ENCODE data around the gene ARHGAP42. TPM values are rescaled to one million over a fixed set of nuclear protein-coding genes. Genes with fewer than 3 reads are reported as not detected.

Gene ARHGAP42
- total RNA-seq, 1 donor from 2014 or later: 25.3 TPM

DNA sequence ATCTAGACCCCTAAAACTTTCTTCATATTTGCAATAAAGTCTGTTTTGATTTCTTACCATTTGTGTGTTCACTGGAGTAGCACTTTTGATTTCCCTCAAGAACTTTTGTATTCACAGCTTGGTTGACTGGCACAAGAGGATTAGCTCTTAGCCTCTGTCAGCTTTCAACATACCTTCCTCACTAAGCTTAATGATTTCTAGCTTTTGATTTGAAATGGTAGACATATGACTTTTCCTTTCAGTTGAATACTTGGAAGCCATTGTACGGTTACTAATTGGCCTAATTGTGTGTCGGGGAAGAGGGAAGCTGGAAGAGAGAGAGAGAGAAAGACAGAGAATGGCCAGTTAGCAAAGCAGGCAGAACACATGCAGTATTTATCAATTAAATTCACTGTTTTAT lies 180.5 kb downstream of the ARHGAP42 start:
- Mint-ChIP-seq H3K27me3 (no peaks in the 10 kb centered on the region), H3K36me3 (ENCODE audit: insufficient read depth) (no peaks in the 10 kb centered on the region), H3K4me1 (ENCODE audit: low read depth) (peaks cover 5% of the 10 kb centered on the region), H3K27ac (no peak overlapping the region), H3K4me3 (ENCODE audit: low read depth) (no peak overlapping the region), H3K9me3 (ENCODE audit: low read depth) (no peaks in the 10 kb centered on the region)
- TF ChIP-seq CTCF (IDR thresholded peaks at IDR 0.05; ENCODE audit: unreplicated experiment): no peak
- DNase-seq (ENCODE audit: low spot score, unreplicated experiment): no peak

- DNase-seq (ENCODE audit: low spot score, unreplicated experiment): no peak
- no peak overlapping the region for H3K27ac Mint-ChIP-seq
- H3K27me3 Mint-ChIP-seq: no peaks in the 10 kb centered on the region
- no peaks in the 10 kb centered on the region for H3K36me3 Mint-ChIP-seq (ENCODE audit: insufficient read depth)
- TF ChIP-seq CTCF (IDR thresholded peaks at IDR 0.05; ENCODE audit: unreplicated experiment): no peak
- H3K4me3 Mint-ChIP-seq (ENCODE audit: low read depth): no peak overlapping the region
- peaks cover 2% of the 10 kb centered on the region for H3K4me1 Mint-ChIP-seq (ENCODE audit: low read depth)
- H3K9me3 Mint-ChIP-seq (ENCODE audit: low read depth): no peaks in the 10 kb centered on the region
Measured at GRCh38 chr11:100869328-100869727, 182.2 kb downstream of the ARHGAP42 start.

GRCh38 chr11:100870138-100870537 lies 183.1 kb downstream of the ARHGAP42 start:
- DNase-seq (ENCODE audit: low spot score, unreplicated experiment): no peak
- no peak overlapping the region for H3K27ac Mint-ChIP-seq
- H3K4me1 Mint-ChIP-seq (ENCODE audit: low read depth): peaks cover 2% of the 10 kb centered on the region
- H3K9me3 Mint-ChIP-seq (ENCODE audit: low read depth): no peaks in the 10 kb centered on the region
- TF ChIP-seq CTCF (IDR thresholded peaks at IDR 0.05; ENCODE audit: unreplicated experiment): no peak
- no peak overlapping the region for H3K4me3 Mint-ChIP-seq (ENCODE audit: low read depth)
- no peaks in the 10 kb centered on the region for H3K27me3 Mint-ChIP-seq
- no peaks in the 10 kb centered on the region for H3K36me3 Mint-ChIP-seq (ENCODE audit: insufficient read depth)

- TF ChIP-seq CTCF (IDR thresholded peaks at IDR 0.05; ENCODE audit: unreplicated experiment): no peak
- H3K4me1 Mint-ChIP-seq (ENCODE audit: low read depth): peaks cover 2% of the 10 kb centered on the region
- DNase-seq (ENCODE audit: low spot score, unreplicated experiment): no peak
- no peaks in the 10 kb centered on the region for H3K27me3 Mint-ChIP-seq
- no peak overlapping the region for H3K4me3 Mint-ChIP-seq (ENCODE audit: low read depth)
- H3K36me3 Mint-ChIP-seq (ENCODE audit: insufficient read depth): no peaks in the 10 kb centered on the region
- H3K9me3 Mint-ChIP-seq (ENCODE audit: low read depth): no peaks in the 10 kb centered on the region
- H3K27ac Mint-ChIP-seq: no peak overlapping the region
Measured at GRCh38 chr11:100872951-100873740, 186.1 kb downstream of the ARHGAP42 start.

GRCh38 chr11:100874203-100874602 lies 187.1 kb downstream of the ARHGAP42 start:
- Mint-ChIP-seq H3K9me3 (ENCODE audit: low read depth) (no peaks in the 10 kb centered on the region), H3K4me1 (ENCODE audit: low read depth) (peaks cover 2% of the 10 kb centered on the region), H3K27me3 (no peaks in the 10 kb centered on the region), H3K4me3 (ENCODE audit: low read depth) (no peak overlapping the region), H3K27ac (no peak overlapping the region), H3K36me3 (ENCODE audit: insufficient read depth) (no peaks in the 10 kb centered on the region)
- TF ChIP-seq CTCF (IDR thresholded peaks at IDR 0.05; ENCODE audit: unreplicated experiment): no peak
- DNase-seq (ENCODE audit: low spot score, unreplicated experiment): no peak
